Mucosa of descending colon (tissue), 3 donors: Measurements from ENCODE around the gene LRP3. TPM values are rescaled to one million over a fixed set of nuclear protein-coding genes. Genes with fewer than 3 reads are reported as not detected.

Experiments
- ATAC-seq: fragments of 200-7000 bp; cut with Tn5 transposase; one replicate; pipeline ENCODE4 v1.9.1; 2020; ENCODE audit warnings: mild to moderate bottlenecking, moderate library complexity
- DNase-seq, 3 donors: peaks; one replicate each; pipeline ENCODE4 v3.0.0-alpha.2; 2020
- H3K36me3 ChIP-seq: fragments of 200-600 bp; one replicate; pipeline ENCODE4 v1.8.0; 2021; ENCODE audit warnings: low read depth, mild to moderate bottlenecking
- H3K4me1 ChIP-seq: fragments of 200-600 bp; one replicate; pipeline ENCODE4 v1.8.0; 2021; ENCODE audit warnings: low read depth, mild to moderate bottlenecking
- H3K4me3 ChIP-seq: fragments of 200-600 bp; one replicate; pipeline ENCODE4 v1.8.0; 2021; ENCODE audit warnings: mild to moderate bottlenecking
- H3K9me3 ChIP-seq: fragments of 200-600 bp; one replicate; pipeline ENCODE4 v1.8.0; 2021; ENCODE audit warnings: mild to moderate bottlenecking
- CTCF ChIP-seq: fragments of 200-600 bp; IDR thresholded peaks from one replicate; pipeline ENCODE4 v1.8.0; 2022; ENCODE audit warnings: antibody characterized with exemption, mild to moderate bottlenecking
- intact Hi-C, 2 donors: fragments of 100-400 bp; cut with DNase I in 1 of 2; cut with micrococcal nuclease in 1 of 2; formaldehyde crosslinking; loops; one replicate each; pipeline versions ENCODE4 v1.11.0 to v1.11.1; 2022; cut with DNase I, micrococcal nuclease
- total RNA-seq, 3 donors: library from RNA; stranded (reverse); fragmentation: NEBNext Ultra II Directional in 2 of 3; extraction: Animal tissue kit (Norgen Biotek cat#: 25700) in 2 of 3; gene quantifications; one replicate each; pipeline versions ENCODE4 v1.2.1 to v1.2.4, GENCODE V29; 2021 to 2023
- donor health status: DM: no; HTN: no; CAD: no; lungs with moderate emphysema.
- donor health status: DM: no; HTN: no; CAD: no.
- donor health status: DM: no; HTN: yes; CAD: no.

LRP3 gene
- total RNA-seq, 3 donors from 2014 or later = 6.2 to 26.2 (median 7.4) TPM

GRCh38 chr19:33248104-33248503, 54.0 kb downstream of the LRP3 start:
- Histone ChIP-seq H3K4me3 (no peak overlapping the region), H3K9me3 (peaks cover 9% of the 10 kb centered on the region), H3K4me1 (no peaks in the 10 kb centered on the region), H3K36me3 (no peaks in the 10 kb centered on the region)
- no peak for ATAC-seq
- intact Hi-C loops = no loop called here
- TF ChIP-seq CTCF = no peak
- peak in 1 of 3 donors; percentile 45 for DNase-seq

DNA sequence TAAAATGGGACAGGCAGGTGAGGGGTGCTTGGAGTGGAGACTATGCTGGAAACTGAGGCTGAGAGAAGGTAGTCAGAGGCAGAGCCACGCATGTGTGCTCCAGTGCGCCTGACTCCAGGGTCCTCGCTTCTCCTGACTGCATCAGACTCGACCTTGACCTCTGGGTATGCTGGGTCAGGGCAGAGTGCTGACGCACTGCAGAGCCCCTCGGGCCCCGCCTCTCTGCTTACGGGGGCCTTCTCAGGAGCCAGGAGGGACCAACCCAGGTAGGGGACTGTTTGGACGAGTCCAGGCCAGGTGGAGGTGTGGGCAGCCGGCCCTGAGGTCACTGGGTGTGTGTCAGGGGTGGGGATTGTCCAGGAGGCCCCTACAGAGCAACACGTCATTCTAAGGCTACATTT, 54.4 kb downstream of the LRP3 start:
- intact Hi-C loops = no loop called here
- TF ChIP-seq CTCF = no peak
- DNase-seq (peak in 1 of 3 donors; percentile 31), ATAC-seq (peak; percentile 11)
- peaks cover 9% of the 10 kb centered on the region for H3K9me3 ChIP-seq
- no peaks in the 10 kb centered on the region for H3K4me1 ChIP-seq
- no peak overlapping the region for H3K4me3 ChIP-seq
- H3K36me3 ChIP-seq = no peaks in the 10 kb centered on the region

DNA sequence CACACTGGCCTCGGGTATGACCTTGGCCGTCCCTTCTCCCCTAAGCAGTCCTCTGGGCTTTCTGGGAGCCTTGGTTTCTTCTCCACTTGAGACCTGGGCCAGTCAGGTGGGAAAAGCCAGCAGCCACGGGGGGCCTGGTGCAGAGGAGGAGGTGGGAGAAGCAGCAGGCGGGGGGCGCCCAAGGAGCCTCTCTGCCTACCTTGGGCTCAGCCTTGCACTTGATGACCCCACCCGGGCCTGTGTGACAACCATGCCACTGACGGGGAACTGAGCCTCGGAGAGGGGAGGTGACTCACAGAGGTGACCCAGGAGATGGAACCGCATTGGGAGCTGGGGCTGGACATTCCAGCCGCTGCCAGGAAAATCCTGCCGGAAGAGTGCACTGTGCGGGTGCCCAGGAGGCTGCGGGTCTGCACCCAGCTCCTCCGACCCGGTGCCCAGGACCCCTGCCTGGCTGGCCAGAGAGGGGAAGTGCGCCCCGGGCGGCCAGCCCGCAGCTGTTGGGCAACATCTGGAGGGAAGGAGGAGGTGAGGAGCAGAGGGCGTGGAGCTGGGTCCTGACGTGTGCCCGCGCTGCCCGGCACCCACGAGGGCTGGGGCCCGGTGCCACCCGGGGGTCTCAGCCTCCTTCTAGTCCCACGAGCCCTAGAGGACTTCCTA, 55.0 kb downstream of the LRP3 start:
- DNase-seq (peak in 2 of 3 donors; percentile 48 to 62), ATAC-seq (peak; percentile 71)
- no peak for TF ChIP-seq CTCF
- Histone ChIP-seq H3K4me1 (no peaks in the 10 kb centered on the region), H3K9me3 (peaks cover 9% of the 10 kb centered on the region), H3K36me3 (no peaks in the 10 kb centered on the region), H3K4me3 (no peak overlapping the region)
- intact Hi-C loops = no loop called here

DNA sequence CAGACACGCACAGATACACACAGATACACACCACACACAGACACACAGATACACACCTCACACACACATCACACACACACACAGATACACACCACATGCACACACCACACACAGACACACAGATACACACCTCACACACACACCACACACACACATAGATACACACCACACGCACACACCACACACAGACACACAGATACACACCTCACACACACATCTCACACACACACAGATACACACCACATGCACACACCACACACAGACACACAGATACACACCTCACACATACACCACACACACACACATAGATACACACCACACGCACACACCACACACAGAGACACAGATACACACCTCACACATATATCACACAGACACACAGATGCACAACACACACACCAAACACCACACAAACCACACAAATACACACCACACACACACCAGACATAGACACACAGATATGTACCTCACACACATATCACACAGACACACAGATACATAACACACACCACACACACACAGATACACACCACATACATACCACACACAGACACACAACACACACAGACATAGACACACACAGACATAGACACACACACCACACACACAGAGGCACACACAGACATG, 55.7 kb downstream of the LRP3 start:
- Histone ChIP-seq H3K4me1 (no peaks in the 10 kb centered on the region), H3K9me3 (peaks cover 9% of the 10 kb centered on the region), H3K4me3 (no peak overlapping the region), H3K36me3 (no peaks in the 10 kb centered on the region)
- ATAC-seq = no peak
- no peak for TF ChIP-seq CTCF
- intact Hi-C loops = no loop called here
- DNase-seq = no peak

- intact Hi-C loops = no loop called here
- no peak for ATAC-seq
- no peak for TF ChIP-seq CTCF
Observed at GRCh38 chr19:33250500-33250899, 56.4 kb downstream of the LRP3 start.

More at GRCh38 chr19:33250500-33250899, 56.4 kb downstream of the LRP3 start:
- DNase-seq = no peak
- H3K4me3 ChIP-seq = no peak overlapping the region
- H3K4me1 ChIP-seq = no peaks in the 10 kb centered on the region
- H3K9me3 ChIP-seq = peaks cover 6% of the 10 kb centered on the region
- H3K36me3 ChIP-seq = no peaks in the 10 kb centered on the region
